GM12873 (cell line): ENCODE measurements around the gene LRRC8B.

Experiments used
- CTCF ChIP-seq: IDR thresholded peaks from 2 replicates; pipeline ENCODE4 v1.5.1; 2012; ENCODE audit warnings: low read depth, mild to moderate bottlenecking, moderate library complexity, low read length, control low read depth; ENCODE audit not compliant: insufficient read depth; ENCODE audit errors: missing control alignments

The LRRC8B gene

GRCh38 chr1:89644119-89644814 lies 119.6 kb downstream of the LRRC8B start:
- TF ChIP-seq CTCF: no peak

- TF ChIP-seq CTCF: no peak
Measured at GRCh38 chr1:89646259-89646658, 121.6 kb downstream of the LRRC8B start.
